GM23248 (cell line): ENCODE data around the gene MAP3K4. TPM values are rescaled to one million over a fixed set of nuclear protein-coding genes. Genes with fewer than 3 reads are reported as not detected.

Experiments used
- DNase-seq: peaks from one replicate; pipeline ENCODE4 v3.0.0-alpha.2; 2015
- H2AFZ ChIP-seq: fragments of 200-600 bp; sonication (generic); 2 replicates; pipeline ENCODE4 v1.6.1; 2016; ENCODE audit warnings: antibody characterized with exemption
- H3F3A ChIP-seq: fragments of 200-600 bp; sonication (generic); 2 replicates; pipeline ENCODE4 v1.6.1; 2016; ENCODE audit warnings: mild to moderate bottlenecking, antibody characterized with exemption, mixed run types; ENCODE audit not compliant: insufficient read depth
- H3K27ac ChIP-seq: fragments of 200-600 bp; sonication (generic); 2 replicates; pipeline ENCODE4 v1.5.1; 2016; ENCODE audit warnings: mild to moderate bottlenecking
- H3K27me3 ChIP-seq: fragments of 200-600 bp; sonication (generic); replicated peaks from 2 replicates; pipeline ENCODE4 v1.6.1; 2016; ENCODE audit warnings: mild to moderate bottlenecking; ENCODE audit not compliant: insufficient read depth
- H3K36me3 ChIP-seq: fragments of 200-600 bp; sonication (generic); 2 replicates; pipeline ENCODE4 v1.6.1; 2016; ENCODE audit warnings: low read depth, mild to moderate bottlenecking
- H3K4me1 ChIP-seq: fragments of 200-600 bp; sonication (generic); 2 replicates; pipeline ENCODE4 v1.6.1; 2016; ENCODE audit warnings: mild to moderate bottlenecking; ENCODE audit not compliant: insufficient read depth
- H3K4me2 ChIP-seq: fragments of 200-600 bp; sonication (generic); one replicate; pipeline ENCODE4 v1.6.1; 2016; ENCODE audit warnings: mild to moderate bottlenecking; ENCODE audit not compliant: unreplicated experiment
- H3K4me3 ChIP-seq: fragments of 200-600 bp; sonication (generic); 2 replicates; pipeline ENCODE4 v1.5.1; 2016; ENCODE audit warnings: mild to moderate bottlenecking
- H3K79me2 ChIP-seq: fragments of 200-600 bp; sonication (generic); 2 replicates; pipeline ENCODE4 v1.6.1; 2016; ENCODE audit warnings: mild to moderate bottlenecking; ENCODE audit not compliant: insufficient read depth
- H3K9ac ChIP-seq: fragments of 200-600 bp; sonication (generic); 2 replicates; pipeline ENCODE4 v1.6.1; 2016; ENCODE audit warnings: mild to moderate bottlenecking
- H3K9me2 ChIP-seq: fragments of 200-600 bp; sonication (generic); 2 replicates; pipeline ENCODE4 v1.6.1; 2016; ENCODE audit warnings: mixed run types, mild to moderate bottlenecking, moderate library complexity; ENCODE audit not compliant: insufficient read depth
- H3K9me3 ChIP-seq: fragments of 200-600 bp; sonication (generic); one replicate; pipeline ENCODE4 v1.6.1; 2017; ENCODE audit warnings: low read depth
- H4K20me1 ChIP-seq: fragments of 200-600 bp; sonication (generic); 2 replicates; pipeline ENCODE4 v1.6.0; 2016; ENCODE audit not compliant: insufficient read depth
- EZH2 ChIP-seq: fragments of 200-600 bp; sonication (generic); IDR thresholded peaks from 2 replicates; pipeline ENCODE4 v1.6.1; 2018; ENCODE audit warnings: antibody characterized with exemption, mild to moderate bottlenecking; ENCODE audit not compliant: insufficient read depth, poor library complexity, severe bottlenecking
- EZH2phosphoT487 ChIP-seq: fragments of 200-600 bp; sonication (generic); IDR thresholded peaks from 2 replicates; pipeline ENCODE4 v1.6.1; 2018; ENCODE audit warnings: antibody characterized with exemption, moderate library complexity, mild to moderate bottlenecking, low read depth; ENCODE audit not compliant: insufficient read depth
- WGBS, 2 experiments: methylation state at CpG; one replicate each; pipeline ENCODE4 v1.1.6; 2015 to 2017; ENCODE audit warnings: low lambda C conversion rate in 2 of 2, low coverage in 1 of 2; ENCODE audit errors: missing lambda C conversion rate in 2 of 2; 5-methylcytosine and 5-hydroxymethylcytosine counted together
- in situ Hi-C: fragments of 300-500 bp; cut with MboI; formaldehyde crosslinking; loops from 2 replicates; pipeline ENCODE4 v1.15.0; 2020
- polyA plus RNA-seq: library from polyadenylated mRNA; unstranded; fragments of >200 nt; fragmentation: Nextera tagmentation; extraction: Ambion mirVana; gene quantifications from 2 replicates; pipeline ENCODE4 v1.2.1, GENCODE V29; 2016
- total RNA-seq: library from RNA; depleted of rRNA; stranded (reverse); fragments of >200 nt; shearing (Covaris generic); gene quantifications from 2 replicates; pipeline ENCODE4 v1.2.3, GENCODE V29; 2014

Gene MAP3K4
- total and polyA plus RNA-seq, 2 experiments from 2014 or later, result 13.0 to 26.2 TPM

GRCh38 chr6:161153725-161154124 lies 162.2 kb downstream of the MAP3K4 start:
- Histone ChIP-seq H3K79me2 (no peaks in the 10 kb centered on the region), H3K9ac (no peak overlapping the region), H3K27me3 (no peaks in the 10 kb centered on the region), H3K9me2 (no peaks in the 10 kb centered on the region), H3K36me3 (no peaks in the 10 kb centered on the region), H3F3A (peaks cover 5% of the 10 kb centered on the region; the same call in 1 of the 2 replicates), H3K4me2 (no peak overlapping the region), H4K20me1 (no peaks in the 10 kb centered on the region), H3K27ac (no peak overlapping the region), H3K4me3 (no peak overlapping the region), H3K4me1 (no peaks in the 10 kb centered on the region), H2AFZ (no peak overlapping the region), H3K9me3 (no peaks in the 10 kb centered on the region)
- WGBS, 2 experiments, result 92 to 95% methylated on average over 9 to 10 of the region's 10 CpGs
- TF ChIP-seq EZH2 (no peak), EZH2phosphoT487 (no peak)
- no peak for DNase-seq
- in situ Hi-C loops, result no loop called here

- no peak overlapping the region for H3K27ac ChIP-seq
- no peak overlapping the region for H3K9ac ChIP-seq
- no peaks in the 10 kb centered on the region for H3K27me3 ChIP-seq
- no peaks in the 10 kb centered on the region for H3K9me2 ChIP-seq
- no peaks in the 10 kb centered on the region for H3K36me3 ChIP-seq
- WGBS, 2 experiments, result 93 to 96% methylated on average over 13 of the region's 13 CpGs
- TF ChIP-seq EZH2 (no peak), EZH2phosphoT487 (no peak)
- no peaks in the 10 kb centered on the region for H3K79me2 ChIP-seq
- DNase-seq, result no peak
- H3K4me1 ChIP-seq, result no peaks in the 10 kb centered on the region
- no peaks in the 10 kb centered on the region for H3K9me3 ChIP-seq
- H2AFZ ChIP-seq, result no peak overlapping the region
- in situ Hi-C loops, result no loop called here
- H3K4me3 ChIP-seq, result no peak overlapping the region
- H3K4me2 ChIP-seq, result no peak overlapping the region
- no peaks in the 10 kb centered on the region for H4K20me1 ChIP-seq
- H3F3A ChIP-seq, result no peaks in the 10 kb centered on the region
These were observed 163.3 kb downstream of the MAP3K4 start for GRCh38 chr6:161154796-161155335.

GRCh38 chr6:161161121-161161520 lies 169.6 kb downstream of the MAP3K4 start:
- Histone ChIP-seq H3K79me2 (no peaks in the 10 kb centered on the region), H3K4me1 (peaks cover 8% of the 10 kb centered on the region), H3K27me3 (no peaks in the 10 kb centered on the region), H3K9ac (no peak overlapping the region), H3K4me2 (no peak overlapping the region), H4K20me1 (no peaks in the 10 kb centered on the region), H3K4me3 (no peak overlapping the region), H3K27ac (no peak overlapping the region), H3K9me3 (no peaks in the 10 kb centered on the region), H3K36me3 (0 out of 2 replicates have a peak, but pooled peaks cover 3% of the 10 kb centered on the region), H3K9me2 (no peaks in the 10 kb centered on the region), H2AFZ (no peak overlapping the region), H3F3A (no peaks in the 10 kb centered on the region)
- in situ Hi-C loops, result loop anchor here (10.0 kb wide), 1 partner anchor 204 kb away; no protein-coding TSS in a partner anchor
- WGBS, 2 experiments, result 96 to 98% methylated on average over 15 of the region's 15 CpGs
- no peak for DNase-seq
- TF ChIP-seq EZH2, result no peak
- TF ChIP-seq EZH2phosphoT487, result no peak

- 66 to 72% methylated on average over 14 to 16 of the region's 16 CpGs for WGBS, 2 experiments
- peaks cover 8% of the 10 kb centered on the region for H3K4me1 ChIP-seq
- H3K9me3 ChIP-seq, result no peaks in the 10 kb centered on the region
- peak; percentile 66 for DNase-seq
- H3K79me2 ChIP-seq, result peaks cover 5% of the 10 kb centered on the region; the same call in 1 of the 2 replicates
- no peaks in the 10 kb centered on the region for H3F3A ChIP-seq
- TF ChIP-seq EZH2 (no peak), EZH2phosphoT487 (no peak)
- no peaks in the 10 kb centered on the region for H3K9me2 ChIP-seq
- H3K9ac ChIP-seq, result no peak overlapping the region
- H3K36me3 ChIP-seq, result 0 out of 2 replicates have a peak, but pooled peaks cover 3% of the 10 kb centered on the region
- H3K4me2 ChIP-seq, result no peak overlapping the region
- no peaks in the 10 kb centered on the region for H3K27me3 ChIP-seq
- no peak overlapping the region for H3K27ac ChIP-seq
- no peak overlapping the region for H2AFZ ChIP-seq
- in situ Hi-C loops, result loop anchor here (10.0 kb wide), 1 partner anchor 203 kb away; no protein-coding TSS in a partner anchor
- no peak overlapping the region for H3K4me3 ChIP-seq
- H4K20me1 ChIP-seq, result no peaks in the 10 kb centered on the region
These were observed 170.5 kb downstream of the MAP3K4 start for GRCh38 chr6:161161889-161162624.
